Heart left ventricle (tissue), 13 donors: ENCODE measurements around the gene FAM241A.

Experiments
- POLR2A ChIP-seq, 2 donors: fragments of 450-650 bp; IDR thresholded peaks; one replicate each; pipeline ENCODE4 v1.6.1; 2017; ENCODE audit warnings: antibody characterized with exemption in 2 of 2, mild to moderate bottlenecking in 2 of 2, moderate library complexity in 2 of 2
- TF ChIP-seq, protein P1 (sequence below), 12 donors: fragments of 200-600 bp; sonication (generic) in 4 of 12; IDR thresholded peaks; one replicate each; pipeline versions ENCODE4 v1.5.0 to v1.8.0; 2018 to 2022; ENCODE audit warnings: antibody characterized with exemption in 12 of 12, mild to moderate bottlenecking in 5 of 12
- donor health status: ischemic (EF 13 %, LVEDD 7.1; RV severe dilation, severe dysfunction).
- donor health status: DM: no; HTN: yes; CAD: no.
- donor health status: DM: no; HTN: no; CAD: no.
- donor health status: ischemic (EF 25% LVEDD 6.9; RV normal size, moderate dysfunction).
- donor health status: ischemic (EF 25% LVEDD 5.7; RV mildly dilated, moderate dysfunction).
- donor health status: ischemic (EF 35%, LVEDD 5.7; RV mildly dilated, moderate dysfunction).
- donor health status: nonischemic (EF 11% LVEDD 7.7; RV severe dilation, severe dysfunction).
- donor health status: DM: yes; HTN: yes; CAD: no.
- donor health status: PGD.
- donor health status: ischemic (EF 29% LVEDD 5.4; RV normal size, mild dysfunction).
- donor health status: nonischemic (EF 23%, LVEDD 6.1; RV moderate dilation, normal function).

GRCh38 chr4:112175840-112176239 lies 30.6 kb downstream of the FAM241A start:
- TF ChIP-seq, protein P1, sequence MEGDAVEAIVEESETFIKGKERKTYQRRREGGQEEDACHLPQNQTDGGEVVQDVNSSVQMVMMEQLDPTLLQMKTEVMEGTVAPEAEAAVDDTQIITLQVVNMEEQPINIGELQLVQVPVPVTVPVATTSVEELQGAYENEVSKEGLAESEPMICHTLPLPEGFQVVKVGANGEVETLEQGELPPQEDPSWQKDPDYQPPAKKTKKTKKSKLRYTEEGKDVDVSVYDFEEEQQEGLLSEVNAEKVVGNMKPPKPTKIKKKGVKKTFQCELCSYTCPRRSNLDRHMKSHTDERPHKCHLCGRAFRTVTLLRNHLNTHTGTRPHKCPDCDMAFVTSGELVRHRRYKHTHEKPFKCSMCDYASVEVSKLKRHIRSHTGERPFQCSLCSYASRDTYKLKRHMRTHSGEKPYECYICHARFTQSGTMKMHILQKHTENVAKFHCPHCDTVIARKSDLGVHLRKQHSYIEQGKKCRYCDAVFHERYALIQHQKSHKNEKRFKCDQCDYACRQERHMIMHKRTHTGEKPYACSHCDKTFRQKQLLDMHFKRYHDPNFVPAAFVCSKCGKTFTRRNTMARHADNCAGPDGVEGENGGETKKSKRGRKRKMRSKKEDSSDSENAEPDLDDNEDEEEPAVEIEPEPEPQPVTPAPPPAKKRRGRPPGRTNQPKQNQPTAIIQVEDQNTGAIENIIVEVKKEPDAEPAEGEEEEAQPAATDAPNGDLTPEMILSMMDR (IDR thresholded peaks at IDR 0.05) = no peak
- no peak for TF ChIP-seq POLR2A (IDR thresholded peaks at IDR 0.05)
